K562 (cell line): ENCODE measurements around the gene PDZD2. TPM values are rescaled to one million over a fixed set of nuclear protein-coding genes. Genes with fewer than 3 reads are reported as not detected.

Source experiments
- ATAC-seq: fragments of 200-7000 bp; cut with Tn5 transposase; 3 replicates; pipeline ENCODE4 v1.9.1; 2020; ENCODE audit warnings: moderate library complexity
- BruUV-seq: library from RNA; stranded (reverse); fragments of 400-500 nt; replicated peaks from 2 replicates; lab custom pipeline; 2021; lab: Mats Ljungman, UMichigan
- CTCF ChIA-PET: fragments of 300-600 bp; formaldehyde crosslinking; extraction: SDS; loops from one replicate; lab custom pipeline; 2021; ENCODE audit warnings: low intra/inter-chr PET ratio; lab: Yijun Ruan, JAX
- POLR2A ChIA-PET: fragments of 300-600, 350-650 bp; sonication (Branson Sonifier 250); formaldehyde crosslinking; extraction: SDS; loops from one replicate; lab custom pipeline; 2021; ENCODE audit warnings: antibody characterized with exemption, inconsistent platforms; lab: Yijun Ruan, JAX
- DNase-seq, 4 experiments: peaks; one replicate each; pipeline versions ENCODE4 v3.0.0 to v3.0.0-alpha.2; 2011 to 2018; ENCODE audit warnings: low spot score in 3 of 4, mixed read lengths in 3 of 4; ENCODE audit errors: extremely low read depth in 1 of 4
- FAIRE-seq: peaks from 2 replicates; lab custom pipeline; 2011; peaks lifted over from hg19 to GRCh38; lab: Jason Lieb, UNC
- H2AFZ ChIP-seq: 2 replicates; pipeline ENCODE4 v1.6.0; 2011; ENCODE audit warnings: low read depth, low read length, control low read depth, inconsistent platforms
- H3K27ac ChIP-seq: fragments of 200-600 bp; 3 replicates; pipeline ENCODE4 v1.8.0; 2011; ENCODE audit warnings: low read depth, mild to moderate bottlenecking, control low read depth, inconsistent platforms, low read length, moderate library complexity, mixed read lengths; ENCODE audit errors: extremely low read depth
- H3K27me3 ChIP-seq, 2 experiments: fragments of 300-600 bp in 1 of 2; 2 replicates in 1 of 2; 3 replicates in 1 of 2; pipeline versions ENCODE4 v1.6.0 to v1.8.0; 2011; ENCODE audit warnings: inconsistent platforms in 2 of 2, low read length in 2 of 2, mild to moderate bottlenecking in 1 of 2, mixed read lengths in 1 of 2, moderate library complexity in 1 of 2; ENCODE audit not compliant: control insufficient read depth in 2 of 2, insufficient read depth in 2 of 2
- H3K36me3 ChIP-seq: fragments of 300-600 bp; 3 replicates; pipeline ENCODE4 v1.8.0; 2011; ENCODE audit warnings: mild to moderate bottlenecking, low read length, inconsistent platforms; ENCODE audit not compliant: control insufficient read depth, insufficient read depth
- H3K4me1 ChIP-seq, 2 experiments: fragments of 200-600 bp in 1 of 2; replicated peaks in 1 of 2; 2 replicates in 1 of 2; 3 replicates in 1 of 2; pipeline versions ENCODE4 v1.5.1 to v1.8.0; 2011; ENCODE audit warnings: inconsistent platforms in 2 of 2, low read length in 2 of 2, mild to moderate bottlenecking in 1 of 2, mixed read lengths in 1 of 2, moderate library complexity in 1 of 2; ENCODE audit not compliant: control insufficient read depth in 2 of 2, insufficient read depth in 2 of 2
- H3K4me2 ChIP-seq: 2 replicates; pipeline ENCODE4 v1.6.1; 2011; ENCODE audit warnings: low read length, control low read depth, inconsistent platforms, mixed read lengths; ENCODE audit not compliant: insufficient read depth
- H3K4me3 ChIP-seq: fragments of 200-600 bp; sonication (generic), shearing (Covaris generic); 2 replicates; pipeline ENCODE4 v1.5.1; 2016; ENCODE audit warnings: control low read depth, inconsistent platforms
- H3K79me2 ChIP-seq: fragments of 200-600 bp; 3 replicates; pipeline ENCODE4 v1.8.0; 2011; ENCODE audit warnings: low read length, inconsistent platforms; ENCODE audit not compliant: control insufficient read depth, insufficient read depth
- H3K9ac ChIP-seq, 2 experiments: 2 replicates each; pipeline versions ENCODE4 v1.6.0 to v1.6.1; 2011; ENCODE audit warnings: low read depth in 2 of 2, low read length in 2 of 2, control low read depth in 1 of 2, inconsistent platforms in 1 of 2, mild to moderate bottlenecking in 1 of 2, mixed read lengths in 1 of 2; ENCODE audit not compliant: insufficient read depth in 1 of 2
- H3K9me1 ChIP-seq: one replicate; pipeline ENCODE4 v1.6.0; 2011; ENCODE audit warnings: inconsistent platforms, mild to moderate bottlenecking, low read length, moderate library complexity; ENCODE audit not compliant: control insufficient read depth, insufficient read depth
- H3K9me3 ChIP-seq: replicated peaks from 2 replicates; pipeline ENCODE4 v1.5.1; 2011; ENCODE audit warnings: low read depth, low read length, inconsistent platforms; ENCODE audit not compliant: control insufficient read depth, insufficient read depth
- H4K20me1 ChIP-seq: replicated peaks from 2 replicates; pipeline ENCODE4 v1.6.1; 2011; ENCODE audit warnings: low read length, inconsistent platforms, mixed read lengths; ENCODE audit not compliant: control insufficient read depth, insufficient read depth
- ELF1 ChIP-seq: fragments of 200-800 bp; sonication (Bioruptor generic); IDR thresholded peaks from 2 replicates; pipeline ENCODE4 v1.6.1; 2016; ENCODE audit warnings: missing genetic modification characterization, missing compliant biosample characterization
- HNRNPUL1 ChIP-seq: fragments of 200-400 bp; formaldehyde crosslinking; IDR thresholded peaks from 2 replicates; pipeline ENCODE4 v1.6.1; 2017; ENCODE audit warnings: low read length
- NFIC ChIP-seq: fragments of 450-650 bp; IDR thresholded peaks from 2 replicates; pipeline ENCODE4 v1.6.1; 2017; ENCODE audit warnings: mild to moderate bottlenecking, inconsistent platforms
- RBM25 ChIP-seq: fragments of 200-400 bp; formaldehyde crosslinking; IDR thresholded peaks from 2 replicates; pipeline ENCODE4 v1.6.1; 2018; ENCODE audit warnings: low read length, low read depth, moderate library complexity; ENCODE audit not compliant: severe bottlenecking
- ZNF121 ChIP-seq: sonication (generic); formaldehyde crosslinking; conservative IDR thresholded peaks from 2 replicates; pipeline ENCODE4 v1.8.0; 2022; ENCODE audit warnings: missing genetic modification reagents
- WGBS: fragments of 100-300 bp; shearing (Covaris generic); methylation state at CpG from one replicate; pipeline ENCODE4 v1.1.6; 2016; ENCODE audit warnings: low coverage, mixed read lengths; ENCODE audit not compliant: insufficient coverage; ENCODE audit errors: missing lambda C conversion rate; 5-methylcytosine and 5-hydroxymethylcytosine counted together
- in situ Hi-C: fragments of 300-500 bp; cut with MboI; formaldehyde crosslinking; loops from 4 replicates; pipeline ENCODE4 v1.15.0; 2018; ENCODE audit warnings: inconsistent platforms, mixed read lengths
- intact Hi-C: fragments of 100-400 bp; cut with micrococcal nuclease; formaldehyde crosslinking; loops from 2 replicates; pipeline ENCODE4 v1.14.2; 2022
- polyA plus RNA-seq, 8 experiments: library from polyadenylated mRNA; depleted of rRNA in 4 of 8; stranded (reverse) in 5 of 8; unstranded in 3 of 8; fragments of >200 nt; fragmentation: Nextera tagmentation in 2 of 8; fragmentation: Illumina TruSeq in 1 of 8; extraction: Ambion mirVana in 2 of 8; extraction: Trizol in 1 of 8; gene quantifications; 2 replicates each; pipeline versions ENCODE4 v1.2.1 to v1.2.3, GENCODE V29; 2011 to 2014; ENCODE audit warnings: inconsistent platforms in 1 of 8, missing spikeins in 1 of 8
- total RNA-seq, 7 experiments: library from RNA; depleted of rRNA in 6 of 7; stranded (reverse); fragments of >200 nt in 6 of 7; fragmentation: Illumina TruSeq in 2 of 7; extraction: Trizol in 2 of 7; gene quantifications; 2 replicates each; pipeline versions ENCODE4 v1.2.1 to v1.2.3, GENCODE V29; 2011 to 2021; ENCODE audit warnings: low replicate concordance in 1 of 7

Gene PDZD2
- total and polyA plus RNA-seq, 9 of the 15 experiments (the other 6 are each of a cell fraction or from before 2014, with no cell fraction given), result 0.02 to 0.08 (median 0.04) TPM; not detected in 6

DNA sequence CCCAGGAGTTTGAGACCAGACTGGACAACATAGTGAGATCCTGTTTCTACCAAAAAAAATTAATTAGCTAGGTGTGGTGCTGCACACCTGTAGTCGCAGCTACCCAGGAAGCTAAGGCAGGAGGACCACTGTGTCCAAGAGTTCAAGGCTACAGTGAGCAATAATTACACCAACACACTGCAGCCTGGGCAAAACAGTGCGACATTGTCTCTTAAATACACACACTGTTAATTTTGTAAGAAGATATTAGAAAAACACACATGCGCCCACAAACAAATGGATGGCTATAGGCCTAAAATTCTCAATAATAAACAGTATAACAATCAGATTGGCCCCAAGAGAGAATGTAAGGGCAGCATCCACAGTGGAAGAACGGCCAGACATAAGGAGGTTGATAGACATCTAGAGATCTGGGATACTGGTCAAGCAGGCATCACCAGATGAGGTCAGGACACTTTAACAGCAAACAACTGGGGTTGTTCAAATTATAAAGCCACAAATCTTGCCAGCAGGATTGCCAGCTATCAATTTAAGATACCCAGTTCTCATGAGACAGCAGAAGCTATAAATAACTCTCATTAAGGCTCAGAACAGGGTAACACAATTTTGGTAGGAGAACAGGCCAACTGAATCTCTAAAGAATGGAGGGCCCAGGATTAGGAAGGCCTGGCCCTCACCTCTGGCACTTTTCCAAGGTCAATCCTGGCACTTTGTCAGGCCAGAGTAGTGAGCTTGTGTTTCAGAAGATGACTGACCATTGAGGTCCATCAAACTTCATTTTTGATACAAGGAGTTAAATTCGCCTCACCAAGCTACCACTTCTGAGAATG, 505.7 kb downstream of the PDZD2 start:
- DNase-seq (no peak), ATAC-seq (no peak), FAIRE-seq (peak; percentile 58)
- H3K9me1 ChIP-seq, result peaks cover 3% of the 10 kb centered on the region
- intact Hi-C loops, result no loop called here
- H3K9me3 ChIP-seq, result no peaks in the 10 kb centered on the region
- H3K27ac ChIP-seq, result no peak overlapping the region
- H3K4me2 ChIP-seq, result no peak overlapping the region
- ChIA-PET CTCF (no interaction called here), POLR2A (interaction anchor here (0.6 to 1.0 kb wide), 4 partner anchors 10 to 13 kb away, joined by 3 read pairs; no protein-coding TSS in a partner anchor)
- WGBS, result 96% methylated on average over 5 of the region's 5 CpGs
- no TSS peak for BruUV-seq
- peaks cover 33% of the 10 kb centered on the region for H4K20me1 ChIP-seq
- no peaks in the 10 kb centered on the region for H3K27me3 ChIP-seq
- H3K4me3 ChIP-seq, result no peak overlapping the region
- in situ Hi-C loops, result no loop called here
- H3K36me3 ChIP-seq, result peaks cover 54% of the 10 kb centered on the region
- peaks cover 79% of the 10 kb centered on the region for H3K79me2 ChIP-seq
- no peak overlapping the region for H2AFZ ChIP-seq
- H3K4me1 ChIP-seq, result peaks cover 0 to 4% of the 10 kb centered on the region in 2 experiments; a peak in 3 of 5 replicates
- 0 out of 2 replicates have a peak, but pooled peaks have one; percentile 45 for TF ChIP-seq HNRNPUL1
- TF ChIP-seq RBM25, result peak; percentile 48
- TF ChIP-seq ZNF121 (CRISPR knock-in tag), result peak; percentile 94
- peak; percentile 71 for TF ChIP-seq NFIC
- TF ChIP-seq ELF1 (tag), result no peak
- H3K9ac ChIP-seq, result no peak overlapping the region
